ENCODE results near the gene ZIK1.
A peak's percentile ranks its signal among the peaks of the same experiment; 100 is the strongest.

Gene ZIK1

GRCh38 chr19:57583521-57584416, at the start of gene ZIK1:
TSS of gene ZIK1 (plus strand) at chr19:57584145. CDS start at chr19:57584357, 212 bp downstream.
- in situ Hi-C loops (cut with HindIII; ENCODE audit: low pct_ligation_motif_present, low pct_unique_long_range_greater_than_20kb, low sequenced_read_pairs), result no loop called here
- DNase-seq, result no peak

GRCh38 chr19:57537953-57538547, 45.9 kb upstream of the ZIK1 start:
- in situ Hi-C loops (cut with HindIII; ENCODE audit: low pct_ligation_motif_present, low pct_unique_long_range_greater_than_20kb, low sequenced_read_pairs), result no loop called here
- no peak for DNase-seq

GRCh38 chr19:57546513-57546912, 37.4 kb upstream of the ZIK1 start:
- in situ Hi-C loops (cut with HindIII; ENCODE audit: low pct_ligation_motif_present, low pct_unique_long_range_greater_than_20kb, low sequenced_read_pairs), result no loop called here
- no peak for DNase-seq

DNA sequence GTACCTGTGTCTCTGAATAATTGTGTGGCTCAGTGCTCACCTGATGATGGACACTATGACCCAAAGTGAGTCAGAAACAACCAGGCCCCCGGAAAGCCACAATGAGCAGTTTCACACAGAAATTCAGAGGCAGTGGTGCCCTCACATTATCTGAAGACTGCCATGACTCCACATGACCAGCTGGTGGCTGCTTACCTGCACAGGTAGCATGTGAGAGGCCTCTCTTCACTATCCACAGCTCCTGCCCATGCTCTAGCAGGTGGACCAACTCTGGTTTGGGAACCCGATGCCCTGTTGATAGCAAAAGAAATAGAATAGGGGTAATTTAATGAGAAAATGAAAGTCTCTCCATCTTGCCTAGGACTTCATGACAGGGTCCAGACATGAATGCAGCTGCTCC, 31.5 kb upstream of the ZIK1 start:
- in situ Hi-C loops (cut with HindIII; ENCODE audit: low pct_ligation_motif_present, low pct_unique_long_range_greater_than_20kb, low sequenced_read_pairs), result no loop called here

DNA sequence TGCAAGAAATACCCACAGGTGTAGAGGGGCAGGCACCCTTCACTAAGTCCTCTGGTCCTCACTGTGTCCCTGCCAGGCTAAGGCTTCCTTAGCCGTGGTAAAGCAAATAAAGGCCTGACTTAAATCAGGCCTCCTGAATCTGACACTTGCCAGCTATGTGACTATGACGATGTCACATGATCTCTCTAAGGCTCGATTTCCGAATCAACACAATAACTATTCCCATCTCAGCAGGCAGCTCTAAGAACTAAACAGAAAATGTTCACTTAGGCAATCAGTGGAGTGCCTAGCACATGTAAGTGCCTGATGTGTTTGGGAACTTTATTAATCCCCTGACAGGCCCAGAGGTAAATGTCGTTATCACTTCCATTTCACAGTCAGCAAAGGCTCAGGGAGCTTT, 26.3 kb upstream of the ZIK1 start:
- in situ Hi-C loops (cut with HindIII; ENCODE audit: low pct_ligation_motif_present, low pct_unique_long_range_greater_than_20kb, low sequenced_read_pairs), result no loop called here
- DNase-seq, result no peak

More for the DNA sequence above, 31.5 kb upstream of the ZIK1 start:
- DNase-seq, result no peak

- no peak for DNase-seq
- in situ Hi-C loops (cut with HindIII; ENCODE audit: low pct_ligation_motif_present, low pct_unique_long_range_greater_than_20kb, low sequenced_read_pairs), result no loop called here
These were observed 25.4 kb upstream of the ZIK1 start for GRCh38 chr19:57558525-57558924.

- no peak for DNase-seq
- in situ Hi-C loops (cut with HindIII; ENCODE audit: low pct_ligation_motif_present, low pct_unique_long_range_greater_than_20kb, low sequenced_read_pairs), result no loop called here
These were observed 24.9 kb upstream of the ZIK1 start for GRCh38 chr19:57559008-57559403.

DNA sequence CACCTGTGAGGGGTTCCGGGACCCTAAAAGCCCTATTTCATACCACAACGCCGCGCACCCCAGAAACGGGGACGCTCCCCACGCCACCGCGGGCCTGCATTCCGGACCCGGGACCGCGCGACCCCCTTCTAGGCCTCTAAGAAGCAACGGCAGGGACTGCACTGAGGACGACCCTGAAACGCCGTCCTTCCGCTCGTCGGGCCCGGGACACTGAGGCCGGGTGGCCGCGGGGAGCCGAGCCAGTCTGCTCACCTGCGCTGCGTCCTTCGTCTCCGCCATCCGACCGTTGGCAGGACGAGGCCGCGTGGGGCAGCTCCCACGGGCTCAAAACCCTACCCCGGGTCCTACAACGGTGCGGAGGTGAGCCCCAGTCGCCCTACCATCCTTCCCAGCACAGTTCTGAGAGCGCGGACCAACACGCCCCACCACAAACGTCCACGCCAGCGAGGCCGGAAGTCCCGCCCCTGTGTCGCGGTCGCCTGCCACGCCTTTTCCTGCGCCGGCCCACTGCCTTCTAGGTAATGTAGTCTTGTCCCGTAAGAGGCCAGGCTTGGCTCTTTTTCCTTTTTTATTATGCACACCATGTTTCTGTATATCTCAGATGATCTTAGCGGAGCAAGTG, 24.4 kb upstream of the ZIK1 start, which contains the start of gene ZNF550:
Gene ZNF550, minus strand, starts transcription at position 460 of the 622 bp plus-strand sequence. Its CDS starts 181 bp downstream, at position 279.
- DNase-seq, result peak; percentile 55
- in situ Hi-C loops (cut with HindIII; ENCODE audit: low pct_ligation_motif_present, low pct_unique_long_range_greater_than_20kb, low sequenced_read_pairs), result no loop called here

GRCh38 chr19:57560049-57560491, 23.9 kb upstream of the ZIK1 start:
- peak; percentile 17 for DNase-seq

GRCh38 chr19:57563547-57563946, 20.4 kb upstream of the ZIK1 start:
- no peak for DNase-seq

More at GRCh38 chr19:57560049-57560491, 23.9 kb upstream of the ZIK1 start:
- in situ Hi-C loops (cut with HindIII; ENCODE audit: low pct_ligation_motif_present, low pct_unique_long_range_greater_than_20kb, low sequenced_read_pairs), result no loop called here

DNA sequence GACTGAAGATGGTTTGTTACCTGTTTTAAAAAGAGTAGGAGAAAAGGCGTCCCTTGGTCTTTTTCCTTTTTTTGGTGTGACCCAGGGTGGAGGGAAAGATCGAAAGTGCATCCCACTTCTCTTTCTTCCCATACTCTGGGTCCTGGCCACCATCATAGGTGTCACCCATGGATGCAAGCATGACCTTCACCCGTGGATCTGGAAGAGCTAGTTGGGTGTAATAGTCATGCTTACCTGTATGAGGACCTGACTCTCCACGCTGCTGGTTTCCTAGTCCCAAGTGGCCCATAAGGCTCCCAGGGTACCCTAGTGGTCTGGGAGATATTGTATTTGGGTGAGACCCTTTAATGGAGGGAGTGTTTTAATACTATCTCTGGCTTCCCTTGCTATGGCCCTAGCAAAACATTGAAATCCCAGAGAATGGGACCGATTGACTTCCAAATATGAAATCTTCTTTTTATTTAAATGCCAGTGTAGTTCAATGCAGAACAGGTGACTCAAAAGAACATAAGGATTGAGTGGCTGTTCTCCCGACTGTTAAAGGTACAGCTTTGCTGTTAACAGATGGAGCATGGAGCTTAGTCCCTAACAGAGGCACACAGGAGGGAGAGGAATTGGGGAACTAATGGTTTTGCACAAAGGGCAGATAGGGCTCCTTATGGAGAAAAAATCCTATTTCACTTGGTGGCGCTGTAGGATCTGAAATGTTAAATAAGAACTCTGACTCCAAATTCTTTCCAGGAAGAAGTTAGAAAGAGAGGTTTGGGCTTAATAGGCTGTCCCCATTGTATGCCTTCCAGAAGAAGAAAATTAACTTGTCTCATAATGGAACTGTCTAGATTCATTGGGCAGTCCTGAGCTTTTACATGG, 17.3 kb upstream of the ZIK1 start:
- DNase-seq, result peak; percentile 29
- in situ Hi-C loops (cut with HindIII; ENCODE audit: low pct_ligation_motif_present, low pct_unique_long_range_greater_than_20kb, low sequenced_read_pairs), result no loop called here

More at GRCh38 chr19:57563547-57563946, 20.4 kb upstream of the ZIK1 start:
- in situ Hi-C loops (cut with HindIII; ENCODE audit: low pct_ligation_motif_present, low pct_unique_long_range_greater_than_20kb, low sequenced_read_pairs), result no loop called here

- in situ Hi-C loops (cut with HindIII; ENCODE audit: low pct_ligation_motif_present, low pct_unique_long_range_greater_than_20kb, low sequenced_read_pairs), result no loop called here
- DNase-seq, result no peak
These were observed 13.2 kb upstream of the ZIK1 start for GRCh38 chr19:57570707-57571106.

- DNase-seq, result no peak
- in situ Hi-C loops (cut with HindIII; ENCODE audit: low pct_ligation_motif_present, low pct_unique_long_range_greater_than_20kb, low sequenced_read_pairs), result no loop called here
These were observed 11.5 kb upstream of the ZIK1 start for GRCh38 chr19:57572415-57572947.

GRCh38 chr19:57576661-57577060, 7.3 kb upstream of the ZIK1 start:
- no peak for DNase-seq
- in situ Hi-C loops (cut with HindIII; ENCODE audit: low pct_ligation_motif_present, low pct_unique_long_range_greater_than_20kb, low sequenced_read_pairs), result no loop called here

- in situ Hi-C loops (cut with HindIII; ENCODE audit: low pct_ligation_motif_present, low pct_unique_long_range_greater_than_20kb, low sequenced_read_pairs), result no loop called here
- DNase-seq, result peak; percentile 96
These were observed 5.3 kb upstream of the ZIK1 start, which contains the start of gene ZNF416 for GRCh38 chr19:57578487-57579205. TSS of gene ZNF416 (minus strand) at chr19:57578911. CDS start at chr19:57578704, 207 bp downstream.

GRCh38 chr19:57583104-57583520, 833 bp upstream of the ZIK1 start:
- in situ Hi-C loops (cut with HindIII; ENCODE audit: low pct_ligation_motif_present, low pct_unique_long_range_greater_than_20kb, low sequenced_read_pairs), result no loop called here
- no peak for DNase-seq

DNA sequence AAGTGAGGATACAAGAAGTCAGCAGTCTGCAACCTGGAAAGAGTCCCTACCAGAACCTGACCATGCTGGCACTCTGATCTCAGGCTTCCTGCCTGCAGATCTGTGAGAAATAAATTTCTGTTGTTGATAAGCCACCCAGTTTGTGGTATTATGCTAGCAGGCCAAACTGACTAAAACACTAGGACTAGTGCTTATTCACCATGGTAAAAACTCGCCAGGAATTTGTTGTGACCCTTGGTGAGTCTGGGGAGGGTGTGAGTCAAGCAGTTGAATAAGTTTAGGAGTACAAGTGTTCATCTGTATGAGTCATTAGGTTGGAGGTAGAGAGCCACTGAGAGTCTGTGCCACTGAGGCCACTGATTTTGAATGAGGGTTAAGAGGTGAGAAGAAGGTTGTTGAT, 3.6 kb downstream of the ZIK1 start:
- peak; percentile 67 for DNase-seq
- in situ Hi-C loops (cut with HindIII; ENCODE audit: low pct_ligation_motif_present, low pct_unique_long_range_greater_than_20kb, low sequenced_read_pairs), result no loop called here

Measured in ACHN (cell line).